Mucosa of rectum (tissue), 2 donors: ENCODE results near the gene ADORA1.

Experiments used
- H3K27ac ChIP-seq, 2 donors: one replicate each; pipeline ENCODE4 v1.7.0; 2013; ENCODE audit warnings: inconsistent platforms in 2 of 2, low read depth in 2 of 2, low read length in 2 of 2
- H3K27me3 ChIP-seq, 2 donors: one replicate each; pipeline ENCODE4 v1.7.0; 2013; ENCODE audit warnings: low read length in 2 of 2; ENCODE audit not compliant: control insufficient read depth in 2 of 2, insufficient read depth in 2 of 2
- H3K36me3 ChIP-seq, 2 donors: one replicate each; pipeline ENCODE4 v1.7.0; 2013; ENCODE audit warnings: low read length in 2 of 2; ENCODE audit not compliant: control insufficient read depth in 2 of 2, insufficient read depth in 2 of 2
- H3K4me1 ChIP-seq, 2 donors: one replicate each; pipeline ENCODE4 v1.7.0; 2013; ENCODE audit warnings: low read length in 2 of 2, mild to moderate bottlenecking in 1 of 2; ENCODE audit not compliant: control insufficient read depth in 2 of 2, insufficient read depth in 2 of 2
- H3K4me3 ChIP-seq, 2 donors: one replicate each; pipeline ENCODE4 v1.7.0; 2013; ENCODE audit warnings: low read length in 2 of 2
- H3K9ac ChIP-seq, 2 donors: one replicate each; pipeline ENCODE4 v1.7.0; 2013; ENCODE audit warnings: low read length in 2 of 2, low read depth in 1 of 2, mild to moderate bottlenecking in 1 of 2
- H3K9me3 ChIP-seq, 2 donors: one replicate each; pipeline ENCODE4 v1.7.0; 2013; ENCODE audit warnings: low read length in 2 of 2; ENCODE audit not compliant: control insufficient read depth in 2 of 2
- donor health status: healthy.
- donor health status: Normal muscosa, but diverticular disease.

The ADORA1 gene

GRCh38 chr1:203085528-203086406 is 41.8 kb upstream of the ADORA1 start, which contains the start of gene MYOG:
MYOG (minus strand) TSS chr1:203086012; CDS start chr1:203085961, 51 bp downstream.
- Histone ChIP-seq H3K9me3 (no peaks in the 10 kb centered on the region), H3K27ac (no peak within 1 kb of the TSS), H3K9ac (no peak within 1 kb of the TSS), H3K27me3 (peaks cover 6 to 9% of the 10 kb centered on the region in 2 donors), H3K4me1 (no peaks in the 10 kb centered on the region), H3K36me3 (no peaks in the 10 kb centered on the region), H3K4me3 (no peak within 1 kb of the TSS)

DNA sequence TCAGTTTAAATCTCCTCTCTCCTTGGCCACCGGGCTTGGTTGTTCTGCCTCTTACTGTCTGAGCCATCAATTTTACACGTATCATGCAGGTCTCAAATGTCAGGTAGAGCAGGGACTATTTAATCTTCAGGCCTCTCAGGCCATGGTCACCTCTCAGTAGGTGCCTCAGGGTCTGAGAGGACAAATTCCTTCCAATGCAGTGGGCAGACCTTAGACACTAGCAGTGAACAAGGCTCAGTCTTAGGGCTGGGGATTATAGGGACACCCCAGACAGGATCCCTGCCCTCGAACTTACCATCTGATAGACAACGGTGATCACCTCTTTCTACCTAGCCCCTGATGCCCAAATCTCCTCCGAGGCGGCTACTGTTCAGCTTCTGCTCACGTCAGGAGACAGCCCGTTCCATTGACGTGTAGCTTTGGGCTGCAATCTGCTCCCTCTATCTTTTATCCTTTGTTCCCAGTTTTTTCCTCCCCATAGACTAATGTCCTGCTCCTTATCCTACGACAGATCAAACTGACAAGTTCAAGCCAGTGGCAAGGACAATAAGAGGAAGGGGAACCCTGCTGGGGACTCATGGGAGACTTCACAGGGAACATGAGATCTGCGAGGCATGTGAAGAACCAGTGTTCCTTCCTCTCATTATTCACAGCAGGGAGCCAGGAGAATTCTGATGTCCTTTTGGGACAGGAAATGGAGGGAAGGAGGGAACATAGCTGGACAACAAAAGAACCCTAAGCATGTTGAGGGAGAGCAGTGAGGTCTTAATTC is 40.3 kb upstream of the ADORA1 start:
- Histone ChIP-seq H3K27ac (no peak overlapping the region), H3K9me3 (no peaks in the 10 kb centered on the region), H3K4me3 (no peak overlapping the region), H3K27me3 (peaks cover 2 to 11% of the 10 kb centered on the region in 2 donors), H3K36me3 (no peaks in the 10 kb centered on the region), H3K4me1 (no peaks in the 10 kb centered on the region), H3K9ac (no peak overlapping the region)

DNA sequence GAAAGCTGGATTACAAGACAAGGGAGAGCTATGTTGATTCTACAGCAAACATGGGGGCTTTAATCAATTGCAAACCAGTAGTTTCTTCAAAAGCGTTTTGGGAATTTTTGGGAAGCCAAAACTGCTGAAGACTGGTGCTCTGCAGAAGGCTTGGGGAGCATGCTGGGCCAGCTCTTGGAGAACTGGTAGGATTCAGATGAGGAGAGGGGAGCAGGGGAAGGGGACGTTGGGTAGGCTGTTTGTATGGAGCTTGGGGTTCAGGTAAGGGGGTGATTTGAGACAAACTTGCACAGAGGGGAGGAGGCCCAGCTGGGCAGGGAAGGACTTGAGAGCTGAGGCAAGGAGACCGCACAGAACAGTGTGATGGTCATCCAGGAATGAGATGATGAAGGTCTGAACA is 39.1 kb upstream of the ADORA1 start:
- no peak overlapping the region for H3K27ac ChIP-seq
- no peaks in the 10 kb centered on the region for H3K36me3 ChIP-seq
- no peak overlapping the region for H3K9ac ChIP-seq
- H3K4me1 ChIP-seq, result no peaks in the 10 kb centered on the region
- peaks cover 0 to 12% of the 10 kb centered on the region in 2 donors for H3K27me3 ChIP-seq
- H3K4me3 ChIP-seq, result no peak overlapping the region
- no peaks in the 10 kb centered on the region for H3K9me3 ChIP-seq

DNA sequence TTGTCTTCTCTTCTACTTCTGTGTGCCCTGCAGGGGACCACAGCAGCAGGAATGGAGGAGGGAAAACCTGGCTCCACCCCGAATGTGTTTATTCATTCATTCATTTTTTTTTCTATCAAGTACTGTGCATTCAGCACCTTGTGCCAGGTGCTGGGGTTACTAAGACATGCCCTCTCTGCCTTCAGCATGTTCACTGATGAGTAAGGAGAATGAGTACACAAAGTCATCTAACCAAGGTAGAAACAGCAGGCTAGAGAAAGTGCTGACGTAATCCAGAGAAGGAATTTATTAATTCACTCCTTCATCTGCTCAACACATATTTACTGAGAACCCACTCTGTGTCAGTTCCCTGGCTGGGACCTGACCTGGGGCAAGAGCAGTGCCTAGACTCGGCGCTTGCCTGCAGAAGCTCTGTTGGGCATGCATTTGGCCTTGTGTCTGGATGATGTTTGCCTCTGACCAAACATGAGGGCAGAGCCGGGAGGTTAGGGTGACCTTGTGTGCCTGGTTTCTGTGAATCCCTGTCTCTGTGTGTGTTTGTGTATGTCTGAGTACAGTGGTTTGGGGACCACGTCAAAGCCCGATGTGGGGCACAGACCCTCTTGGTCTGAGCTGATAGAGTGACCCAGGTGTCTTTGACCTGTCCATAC is 38.4 kb upstream of the ADORA1 start:
- H3K27me3 ChIP-seq, result peaks cover 0 to 12% of the 10 kb centered on the region in 2 donors
- H3K4me1 ChIP-seq, result no peaks in the 10 kb centered on the region
- H3K36me3 ChIP-seq, result no peaks in the 10 kb centered on the region
- H3K9ac ChIP-seq, result no peak overlapping the region
- no peak overlapping the region for H3K4me3 ChIP-seq
- H3K27ac ChIP-seq, result no peak overlapping the region
- no peaks in the 10 kb centered on the region for H3K9me3 ChIP-seq

- Histone ChIP-seq H3K36me3 (no peaks in the 10 kb centered on the region), H3K27me3 (peaks cover 0 to 12% of the 10 kb centered on the region in 2 donors), H3K9me3 (peaks cover 0 to 4% of the 10 kb centered on the region in 2 donors), H3K27ac (no peak overlapping the region), H3K9ac (no peak overlapping the region), H3K4me3 (no peak overlapping the region), H3K4me1 (no peaks in the 10 kb centered on the region)
Measured at GRCh38 chr1:203089651-203090045, 37.9 kb upstream of the ADORA1 start.

GRCh38 chr1:203090421-203091198 is 36.9 kb upstream of the ADORA1 start:
- Histone ChIP-seq H3K4me3 (no peak overlapping the region), H3K36me3 (no peaks in the 10 kb centered on the region), H3K9ac (no peak overlapping the region), H3K9me3 (peaks cover 0 to 11% of the 10 kb centered on the region in 2 donors), H3K4me1 (no peaks in the 10 kb centered on the region), H3K27ac (no peak overlapping the region), H3K27me3 (peaks cover 0 to 12% of the 10 kb centered on the region in 2 donors)

- Histone ChIP-seq H3K4me3 (no peak overlapping the region), H3K27me3 (peaks cover 0 to 12% of the 10 kb centered on the region in 2 donors), H3K27ac (no peak overlapping the region), H3K9ac (no peak overlapping the region), H3K4me1 (no peaks in the 10 kb centered on the region), H3K36me3 (no peaks in the 10 kb centered on the region), H3K9me3 (peaks cover 0 to 11% of the 10 kb centered on the region in 2 donors)
Measured at GRCh38 chr1:203091199-203091477, 36.4 kb upstream of the ADORA1 start.

GRCh38 chr1:203091761-203092330 is 35.7 kb upstream of the ADORA1 start:
- Histone ChIP-seq H3K9ac (no peak overlapping the region), H3K4me1 (no peaks in the 10 kb centered on the region), H3K4me3 (no peak overlapping the region), H3K27me3 (peaks cover 0 to 12% of the 10 kb centered on the region in 2 donors), H3K36me3 (no peaks in the 10 kb centered on the region), H3K9me3 (peaks cover 0 to 11% of the 10 kb centered on the region in 2 donors), H3K27ac (no peak overlapping the region)

DNA sequence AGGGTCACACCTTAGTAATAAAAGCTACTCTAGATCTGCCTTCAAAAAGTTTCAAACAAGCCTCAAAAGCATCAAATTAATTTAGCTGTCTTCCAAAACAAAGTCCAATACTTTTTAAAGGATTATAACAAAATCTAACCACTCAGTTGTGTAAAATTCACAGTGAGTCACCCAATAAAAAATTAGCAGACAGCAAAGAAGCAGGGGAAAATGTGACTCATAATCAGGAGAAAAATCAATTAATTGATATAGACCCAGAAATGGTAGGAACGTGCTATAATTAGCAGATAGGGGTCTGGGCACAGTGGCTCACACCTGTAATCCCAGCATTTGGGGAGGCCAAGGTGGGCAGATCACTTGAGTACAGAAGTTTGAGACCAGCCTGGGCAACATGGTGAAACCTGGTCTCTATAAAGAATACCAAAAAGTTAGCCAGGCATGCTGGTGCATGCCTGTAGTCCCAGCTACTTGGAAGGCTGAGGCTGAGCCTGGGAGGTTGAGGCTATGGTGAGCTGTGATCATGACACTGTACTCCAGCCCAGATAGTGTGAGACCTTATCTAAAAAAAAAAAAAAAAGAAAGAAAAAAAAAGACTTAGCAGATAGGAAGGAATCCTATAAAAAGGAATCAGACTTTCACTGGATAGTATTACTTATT is 33.6 kb upstream of the ADORA1 start:
- H3K27me3 ChIP-seq, result peaks cover 0 to 12% of the 10 kb centered on the region in 2 donors
- peaks cover 0 to 11% of the 10 kb centered on the region in 2 donors for H3K9me3 ChIP-seq
- H3K9ac ChIP-seq, result no peak overlapping the region
- H3K4me1 ChIP-seq, result no peaks in the 10 kb centered on the region
- no peak overlapping the region for H3K4me3 ChIP-seq
- H3K36me3 ChIP-seq, result no peaks in the 10 kb centered on the region
- H3K27ac ChIP-seq, result no peak overlapping the region
